Thyroid gland (tissue), 4 donors: ENCODE measurements around the gene C9orf50. TPM values are rescaled to one million over a fixed set of nuclear protein-coding genes. Genes with fewer than 3 reads are reported as not detected.
A peak's percentile ranks its signal among the peaks of the same experiment; 100 is the strongest.
"Not testable (repeated sequence)": the region's sequence is repeated elsewhere in the genome, so short reads cannot be mapped to it uniquely, and the experiment has no call there.

Experiments
- DNase-seq, 2 donors: peaks; one replicate each; pipeline ENCODE4 v3.0.0-alpha.2; 2019
- H3K27ac ChIP-seq, 3 donors: fragments of 200-600 bp; sonication (generic); 1 replicate in 2 of 3; 2 replicates in 1 of 3; pipeline ENCODE4 v1.5.1; 2016 to 2019; ENCODE audit warnings: mild to moderate bottlenecking in 1 of 3, moderate library complexity in 1 of 3
- H3K27me3 ChIP-seq: fragments of 200-600 bp; sonication (generic); one replicate; pipeline ENCODE4 v1.5.1; 2019
- H3K36me3 ChIP-seq, 2 donors: fragments of 200-600 bp; sonication (generic); one replicate each; pipeline ENCODE4 v1.5.1; 2016 to 2019
- H3K4me1 ChIP-seq, 2 donors: fragments of 200-600 bp; sonication (generic); one replicate each; pipeline ENCODE4 v1.5.1; 2017 to 2019
- H3K4me3 ChIP-seq, 3 donors: fragments of 200-600 bp; sonication (generic); replicated peaks in 1 of 3; 1 replicate in 2 of 3; 2 replicates in 1 of 3; pipeline ENCODE4 v1.5.1; 2016; ENCODE audit warnings: mild to moderate bottlenecking in 1 of 3
- H3K9me3 ChIP-seq: fragments of 200-600 bp; sonication (generic); one replicate; pipeline ENCODE4 v1.5.1; 2017
- CTCF ChIP-seq, 6 experiments: fragments of 200-600 bp in 3 of 6; fragments of 450-650 bp in 3 of 6; sonication (generic) in 3 of 6; IDR thresholded peaks; one replicate each; pipeline ENCODE4 v1.5.1; 2016 to 2019; ENCODE audit warnings: antibody characterized with exemption in 6 of 6, mild to moderate bottlenecking in 2 of 6, inconsistent platforms in 1 of 6, moderate library complexity in 1 of 6
- POLR2A ChIP-seq, 2 donors: fragments of 450-650 bp; IDR thresholded peaks; one replicate each; pipeline ENCODE4 v1.6.1; 2017; ENCODE audit warnings: antibody characterized with exemption in 2 of 2, mild to moderate bottlenecking in 2 of 2, moderate library complexity in 1 of 2
- WGBS, 2 donors: methylation state at CpG; one replicate each; pipeline ENCODE4 v1.1.5; 2017; 5-methylcytosine and 5-hydroxymethylcytosine counted together
- intact Hi-C: fragments of 100-400 bp; cut with DNase I; formaldehyde crosslinking; loops from one replicate; pipeline ENCODE4 v1.15.1; 2023
- total RNA-seq, 4 donors: library from RNA; depleted of rRNA; stranded (reverse); fragments of >200 nt; gene quantifications; one replicate each; pipeline ENCODE4 v1.2.3, GENCODE V29; 2016

The C9orf50 gene
- total RNA-seq, 4 donors from 2014 or later: not detected

- 15 to 18% methylated on average over 12 to 13 of the region's 13 CpGs for WGBS, 2 donors
- H3K27ac ChIP-seq: peak overlapping the region in 2 of 3 donors; percentile 10 to 14
- DNase-seq: no peak
- no peak for TF ChIP-seq CTCF (IDR thresholded peaks at IDR 0.05)
- TF ChIP-seq POLR2A (IDR thresholded peaks at IDR 0.05): no peak
- H3K36me3 ChIP-seq: no peaks in the 10 kb centered on the region
- H3K9me3 ChIP-seq: no peaks in the 10 kb centered on the region
- peaks cover 5% of the 10 kb centered on the region for H3K27me3 ChIP-seq
- intact Hi-C loops: no loop called here
- H3K4me1 ChIP-seq: peaks cover 0 to 6% of the 10 kb centered on the region in 2 donors
- peak overlapping the region in 1 of 3 donors; percentile 13 for H3K4me3 ChIP-seq
Measured at GRCh38 chr9:129666575-129666974, 45.7 kb upstream of the C9orf50 start.

- peak overlapping the region in 1 of 3 donors; percentile 14 for H3K27ac ChIP-seq
- intact Hi-C loops: no loop called here
- WGBS, 2 donors: 40% methylated on average over 2 of the region's 88 CpGs; no CpG with 5 or more reads in 1 of the 2 donors
- H3K9me3 ChIP-seq: no peaks in the 10 kb centered on the region
- peaks cover 0 to 6% of the 10 kb centered on the region in 2 donors for H3K4me1 ChIP-seq
- no peak for TF ChIP-seq CTCF (IDR thresholded peaks at IDR 0.05)
- TF ChIP-seq POLR2A (IDR thresholded peaks at IDR 0.05): no peak
- peaks cover 5% of the 10 kb centered on the region for H3K27me3 ChIP-seq
- H3K4me3 ChIP-seq: peak overlapping the region in 1 of 3 donors; percentile 24
- no peaks in the 10 kb centered on the region for H3K36me3 ChIP-seq
- no peak for DNase-seq
Measured at GRCh38 chr9:129665814-129666520, 45.1 kb upstream of the C9orf50 start.

GRCh38 chr9:129665389-129665775, 44.5 kb upstream of the C9orf50 start, which contains the start of gene PRRX2:
Gene PRRX2 (plus strand): TSS chr9:129665647. CDS start chr9:129665868, 221 bp downstream.
- peaks cover 0 to 6% of the 10 kb centered on the region in 2 donors for H3K4me1 ChIP-seq
- WGBS, 2 donors: 2 to 4% methylated on average over 28 to 33 of the region's 37 CpGs
- peaks cover 5% of the 10 kb centered on the region for H3K27me3 ChIP-seq
- intact Hi-C loops: no loop called here
- peak within 1 kb of the TSS in 1 of 3 donors; percentile 24 for H3K4me3 ChIP-seq
- H3K36me3 ChIP-seq: no peaks in the 10 kb centered on the region
- no peak for TF ChIP-seq CTCF (IDR thresholded peaks at IDR 0.05)
- no peak for TF ChIP-seq POLR2A (IDR thresholded peaks at IDR 0.05)
- no peaks in the 10 kb centered on the region for H3K9me3 ChIP-seq
- peak within 1 kb of the TSS in 2 of 3 donors; percentile 14 to 24 for H3K27ac ChIP-seq
- DNase-seq: peak; percentile 12 to 14

DNA sequence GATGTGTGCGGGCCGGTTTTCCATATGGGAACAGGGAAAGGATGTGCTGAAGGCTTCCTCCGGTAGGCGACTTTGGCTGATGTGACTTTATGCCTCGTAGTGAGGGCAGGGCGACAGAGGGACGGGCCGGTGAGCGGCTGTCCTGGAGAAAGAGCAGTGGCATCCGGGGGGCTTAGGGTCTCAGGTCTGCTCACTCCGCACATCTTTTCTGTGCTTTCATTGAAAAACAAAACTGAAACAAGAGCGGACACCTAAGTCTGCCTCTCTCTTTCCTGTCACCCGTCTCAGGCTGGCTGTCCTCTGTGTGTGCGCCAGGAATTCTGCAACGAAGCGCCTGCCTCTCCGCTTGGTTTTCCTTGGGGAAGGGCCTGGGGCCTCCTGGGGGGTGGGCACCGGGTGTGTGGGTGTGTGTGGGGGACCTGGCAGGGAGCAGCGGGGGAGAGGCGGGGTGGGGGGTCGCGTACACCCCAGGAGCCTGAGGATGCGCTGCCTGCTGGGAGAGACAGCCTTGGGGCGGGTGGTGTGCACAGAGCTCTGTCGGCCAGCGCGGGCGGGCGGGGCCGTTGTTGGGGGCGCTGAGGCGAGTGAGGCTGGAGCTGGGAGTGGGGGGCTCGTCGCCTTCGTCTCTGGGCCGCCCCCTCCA, 44.0 kb upstream of the C9orf50 start:
- Histone ChIP-seq H3K4me1 (peaks cover 0 to 6% of the 10 kb centered on the region in 2 donors), H3K27me3 (peaks cover 5% of the 10 kb centered on the region), H3K9me3 (no peaks in the 10 kb centered on the region), H3K36me3 (no peaks in the 10 kb centered on the region), H3K4me3 (peak overlapping the region in 1 of 3 donors; percentile 24), H3K27ac (peak overlapping the region in 2 of 3 donors; percentile 12 to 24)
- 12% methylated on average over 22 to 31 of the region's 36 CpGs for WGBS, 2 donors
- TF ChIP-seq POLR2A (IDR thresholded peaks at IDR 0.05) (no peak), CTCF (IDR thresholded peaks at IDR 0.05) (no peak)
- DNase-seq: no peak
- intact Hi-C loops: no loop called here

- H3K27ac ChIP-seq, DNase-seq, H3K4me1 ChIP-seq, H3K36me3 ChIP-seq, H3K27me3 ChIP-seq, H3K9me3 ChIP-seq, intact Hi-C loops, H3K4me3 ChIP-seq: not testable (repeated sequence)
- WGBS, 2 donors: 79% methylated on average over 3 of the region's 3 CpGs
Measured at GRCh38 chr9:129662239-129662638, 41.3 kb upstream of the C9orf50 start.
